Measurements from ENCODE around the gene SPTBN1.
"Not testable (repeated sequence)": the region's sequence is repeated elsewhere in the genome, so short reads cannot be mapped to it uniquely, and the experiment has no call there.

Gene SPTBN1

GRCh38 chr2:54492335-54492734 is 36.2 kb downstream of the SPTBN1 start:
- DNase-seq (ENCODE audit: low read depth, low spot score) = no peak
- H3K4me3 ChIP-seq (ENCODE audit: low read length) = no peak overlapping the region

GRCh38 chr2:54494087-54494486 is 38.0 kb downstream of the SPTBN1 start:
- DNase-seq (ENCODE audit: low read depth, low spot score) = no peak
- no peak overlapping the region for H3K4me3 ChIP-seq (ENCODE audit: low read length)

GRCh38 chr2:54496920-54497319 is 40.8 kb downstream of the SPTBN1 start:
- no peak overlapping the region for H3K4me3 ChIP-seq (ENCODE audit: low read length)
- DNase-seq (ENCODE audit: low read depth, low spot score) = peak; percentile 66

GRCh38 chr2:54497763-54498680 is 41.9 kb downstream of the SPTBN1 start:
- peak; percentile 55 for DNase-seq (ENCODE audit: low read depth, low spot score)
- H3K4me3 ChIP-seq (ENCODE audit: low read length) = no peak overlapping the region

GRCh38 chr2:54499661-54500060 is 43.5 kb downstream of the SPTBN1 start:
- no peak overlapping the region for H3K4me3 ChIP-seq (ENCODE audit: low read length)
- no peak for DNase-seq (ENCODE audit: low read depth, low spot score)

GRCh38 chr2:54500404-54501205 is 44.5 kb downstream of the SPTBN1 start:
- no peak for DNase-seq (ENCODE audit: low read depth, low spot score)
- H3K4me3 ChIP-seq (ENCODE audit: low read length) = no peak overlapping the region

- no peak overlapping the region for H3K4me3 ChIP-seq (ENCODE audit: low read length)
- no peak for DNase-seq (ENCODE audit: low read depth, low spot score)
Measured at GRCh38 chr2:54502731-54503130, 46.6 kb downstream of the SPTBN1 start.

GRCh38 chr2:54503192-54503591 is 47.1 kb downstream of the SPTBN1 start:
- peak; percentile 75 for DNase-seq (ENCODE audit: low read depth, low spot score)
- no peak overlapping the region for H3K4me3 ChIP-seq (ENCODE audit: low read length)

GRCh38 chr2:54503828-54504227 is 47.7 kb downstream of the SPTBN1 start:
- DNase-seq (ENCODE audit: low read depth, low spot score) = no peak
- H3K4me3 ChIP-seq (ENCODE audit: low read length) = no peak overlapping the region

- H3K4me3 ChIP-seq (ENCODE audit: low read length) = no peak overlapping the region
- no peak for DNase-seq (ENCODE audit: low read depth, low spot score)
Measured at GRCh38 chr2:54504866-54505265, 48.7 kb downstream of the SPTBN1 start.

GRCh38 chr2:54508541-54508940 is 52.4 kb downstream of the SPTBN1 start:
- no peak overlapping the region for H3K4me3 ChIP-seq (ENCODE audit: low read length)

GRCh38 chr2:54509043-54509442 is 52.9 kb downstream of the SPTBN1 start:
- not testable (repeated sequence) for H3K4me3 ChIP-seq (ENCODE audit: low read length); DNase-seq (ENCODE audit: low read depth, low spot score)

More at GRCh38 chr2:54508541-54508940, 52.4 kb downstream of the SPTBN1 start:
- no peak for DNase-seq (ENCODE audit: low read depth, low spot score)

GRCh38 chr2:54510916-54511315 is 54.8 kb downstream of the SPTBN1 start:
- H3K4me3 ChIP-seq (ENCODE audit: low read length) = no peak overlapping the region
- DNase-seq (ENCODE audit: low read depth, low spot score) = no peak

- no peak for DNase-seq (ENCODE audit: low read depth, low spot score)
- no peak overlapping the region for H3K4me3 ChIP-seq (ENCODE audit: low read length)
Measured at GRCh38 chr2:54512183-54512582, 56.1 kb downstream of the SPTBN1 start.

GRCh38 chr2:54512663-54513362 is 56.7 kb downstream of the SPTBN1 start:
- no peak overlapping the region for H3K4me3 ChIP-seq (ENCODE audit: low read length)
- DNase-seq (ENCODE audit: low read depth, low spot score) = peak; percentile 53

- no peak for DNase-seq (ENCODE audit: low read depth, low spot score)
- no peak overlapping the region for H3K4me3 ChIP-seq (ENCODE audit: low read length)
Measured at GRCh38 chr2:54513363-54513715, 57.2 kb downstream of the SPTBN1 start.

- H3K4me3 ChIP-seq (ENCODE audit: low read length) = no peak overlapping the region
- no peak for DNase-seq (ENCODE audit: low read depth, low spot score)
Measured at GRCh38 chr2:54514822-54515569, 58.9 kb downstream of the SPTBN1 start.

- no peak for DNase-seq (ENCODE audit: low read depth, low spot score)
- H3K4me3 ChIP-seq (ENCODE audit: low read length) = no peak overlapping the region
Measured at GRCh38 chr2:54516842-54517241, 60.7 kb downstream of the SPTBN1 start.

GRCh38 chr2:54518016-54518415 is 61.9 kb downstream of the SPTBN1 start:
- H3K4me3 ChIP-seq (ENCODE audit: low read length); DNase-seq (ENCODE audit: low read depth, low spot score): not testable (repeated sequence)

Data from Jurkat, Clone E6-1 (cell line).